Measurements from ENCODE around the gene GLI3.

GLI3 gene

GRCh38 chr7:41999736-42000283 is 237.2 kb downstream of the GLI3 start:
- no peak for DNase-seq (ENCODE audit: low spot score)

GRCh38 chr7:41998041-41998440 is 239.0 kb downstream of the GLI3 start:
- DNase-seq (ENCODE audit: low spot score) = no peak

GRCh38 chr7:41997151-41997550 is 239.9 kb downstream of the GLI3 start:
- no peak for DNase-seq (ENCODE audit: low spot score)

GRCh38 chr7:41996381-41997035 is 240.5 kb downstream of the GLI3 start:
- no peak for DNase-seq (ENCODE audit: low spot score)

GRCh38 chr7:41995632-41996271 is 241.3 kb downstream of the GLI3 start:
- DNase-seq (ENCODE audit: low spot score) = no peak

- no peak for DNase-seq (ENCODE audit: low spot score)
These were observed 242.3 kb downstream of the GLI3 start for GRCh38 chr7:41994746-41995110.

GRCh38 chr7:41994036-41994745 is 242.8 kb downstream of the GLI3 start:
- no peak for DNase-seq (ENCODE audit: low spot score)

- DNase-seq (ENCODE audit: low spot score) = no peak
These were observed 243.8 kb downstream of the GLI3 start for GRCh38 chr7:41992881-41993867.

GRCh38 chr7:41984888-41985287 is 252.1 kb downstream of the GLI3 start:
- DNase-seq (ENCODE audit: low spot score) = no peak

GRCh38 chr7:41981046-41982040 is 255.7 kb downstream of the GLI3 start:
- DNase-seq (ENCODE audit: low spot score) = no peak

- peak; percentile 46 for DNase-seq (ENCODE audit: low spot score)
These were observed 257.1 kb downstream of the GLI3 start for GRCh38 chr7:41979834-41980307.

GRCh38 chr7:41978858-41979257 is 258.2 kb downstream of the GLI3 start:
- DNase-seq (ENCODE audit: low spot score) = no peak

- DNase-seq (ENCODE audit: low spot score) = no peak
These were observed 259.3 kb downstream of the GLI3 start for GRCh38 chr7:41977661-41978060.

- peak; percentile 38 for DNase-seq (ENCODE audit: low spot score)
These were observed 259.8 kb downstream of the GLI3 start for GRCh38 chr7:41977151-41977651.

GRCh38 chr7:41976411-41976810 is 260.6 kb downstream of the GLI3 start:
- no peak for DNase-seq (ENCODE audit: low spot score)

- DNase-seq (ENCODE audit: low spot score) = no peak
These were observed 261.2 kb downstream of the GLI3 start for GRCh38 chr7:41975849-41976248.

GRCh38 chr7:41974870-41975557 is 262.0 kb downstream of the GLI3 start:
- no peak for DNase-seq (ENCODE audit: low spot score)

- DNase-seq (ENCODE audit: low spot score) = no peak
These were observed 263.7 kb downstream of the GLI3 start for GRCh38 chr7:41973202-41973730.

- no peak for DNase-seq (ENCODE audit: low spot score)
These were observed 264.2 kb downstream of the GLI3 start for GRCh38 chr7:41972776-41973175.
